GM21515 (cell line): ENCODE measurements around the gene RPL27A.
"Not testable (repeated sequence)": the region's sequence is repeated elsewhere in the genome, so short reads cannot be mapped to it uniquely, and the experiment has no call there.

Experiments
- ATAC-seq: cut with Tn5 transposase; IDR thresholded peaks from one replicate; pipeline ENCODE4 v1.9.1; 2021; ENCODE audit not compliant: unreplicated experiment

RPL27A gene

GRCh38 chr11:8682303-8683114 is at the start of gene RPL27A, which contains the start of gene TRIM66:
Gene RPL27A, plus strand, starts transcription at chr11:8682792. Its CDS starts 22 bp downstream, at chr11:8682814.
Gene TRIM66, minus strand, starts transcription at chr11:8682665. Its CDS starts 10,391 bp downstream, at chr11:8672274.
- ATAC-seq, result peak; percentile 94

DNA sequence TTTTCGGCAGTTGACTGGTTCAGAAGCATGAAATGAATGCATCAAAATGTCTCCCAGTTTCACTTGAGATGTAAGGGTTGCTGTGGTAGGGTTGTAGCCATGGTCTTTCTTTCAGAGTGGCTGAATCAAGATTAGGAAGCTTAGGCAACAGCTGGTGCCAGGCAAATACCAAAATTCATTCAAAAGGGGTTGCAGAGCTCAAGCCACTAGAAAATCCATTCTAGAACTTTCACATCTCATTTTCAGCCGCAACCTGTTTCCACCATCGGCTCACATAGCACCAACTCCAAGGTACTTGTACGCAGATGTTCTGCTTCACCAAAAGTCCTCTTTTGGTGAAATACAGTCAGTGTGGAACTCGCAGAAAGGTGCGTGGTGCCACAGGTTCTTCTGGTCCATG is 48.1 kb upstream of the RPL27A start:
- no peak for ATAC-seq

- ATAC-seq, result no peak
Measured at GRCh38 chr11:8636127-8636526, 46.5 kb upstream of the RPL27A start.

DNA sequence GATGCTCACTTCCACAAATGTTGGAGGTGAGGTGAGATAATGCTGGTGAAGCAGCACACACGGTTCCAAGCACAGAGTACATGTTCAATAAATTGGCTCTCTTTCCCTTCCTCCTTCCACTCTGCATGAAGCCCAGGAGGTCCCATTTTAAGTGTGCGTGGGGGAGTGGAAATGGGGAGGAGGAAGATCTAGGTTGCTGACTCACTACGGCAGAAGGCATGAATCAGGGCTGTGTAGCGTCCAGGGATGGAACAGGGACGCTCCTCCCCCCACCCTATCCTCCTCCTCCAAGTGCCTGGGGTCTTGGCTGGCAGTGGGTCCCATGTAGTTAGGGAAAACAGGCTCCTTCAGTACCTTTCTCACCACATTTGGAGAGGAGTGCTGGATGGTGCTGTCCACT is 44.3 kb upstream of the RPL27A start:
- ATAC-seq, result no peak

DNA sequence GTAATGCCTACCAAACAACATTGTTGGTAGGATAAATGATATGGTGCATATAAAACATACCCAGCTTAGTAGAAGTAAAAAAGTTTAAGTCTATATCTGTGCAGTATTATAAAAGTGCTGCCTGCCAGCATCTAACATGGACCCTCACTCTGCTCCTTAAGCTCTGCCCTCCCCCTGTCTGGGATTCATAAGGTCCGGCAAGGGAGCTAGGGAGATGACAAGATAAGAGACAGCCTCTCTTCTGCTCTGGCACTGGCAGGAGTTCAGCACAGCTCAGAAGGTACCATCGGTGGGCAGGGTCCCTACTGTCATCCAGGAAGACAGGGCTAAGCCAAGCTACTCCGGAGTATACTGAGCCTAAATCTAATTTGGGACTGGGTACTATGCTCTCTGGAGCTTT is 42.9 kb upstream of the RPL27A start:
- no peak for ATAC-seq

- ATAC-seq, result no peak
Measured at GRCh38 chr11:8640267-8640906, 42.2 kb upstream of the RPL27A start.

DNA sequence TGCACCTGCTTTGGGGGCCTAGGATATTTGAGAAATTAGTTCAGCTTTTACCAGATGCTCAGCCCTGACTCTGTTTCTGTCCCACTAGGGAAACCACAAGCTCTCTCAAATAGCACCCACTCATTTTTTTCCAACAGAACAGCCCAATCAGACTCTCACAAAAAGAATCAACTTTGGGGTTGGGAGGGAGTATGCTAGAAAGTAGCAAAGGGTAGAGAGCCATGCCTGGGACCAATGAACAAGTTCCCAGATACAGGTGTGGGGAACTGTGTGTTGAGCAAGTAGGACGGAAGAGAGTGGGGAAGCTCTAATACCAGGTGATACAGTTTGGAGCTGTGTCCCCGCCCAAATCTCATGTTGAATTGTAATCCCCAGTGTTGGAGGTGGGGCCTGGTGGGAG is 41.3 kb upstream of the RPL27A start:
- no peak for ATAC-seq

DNA sequence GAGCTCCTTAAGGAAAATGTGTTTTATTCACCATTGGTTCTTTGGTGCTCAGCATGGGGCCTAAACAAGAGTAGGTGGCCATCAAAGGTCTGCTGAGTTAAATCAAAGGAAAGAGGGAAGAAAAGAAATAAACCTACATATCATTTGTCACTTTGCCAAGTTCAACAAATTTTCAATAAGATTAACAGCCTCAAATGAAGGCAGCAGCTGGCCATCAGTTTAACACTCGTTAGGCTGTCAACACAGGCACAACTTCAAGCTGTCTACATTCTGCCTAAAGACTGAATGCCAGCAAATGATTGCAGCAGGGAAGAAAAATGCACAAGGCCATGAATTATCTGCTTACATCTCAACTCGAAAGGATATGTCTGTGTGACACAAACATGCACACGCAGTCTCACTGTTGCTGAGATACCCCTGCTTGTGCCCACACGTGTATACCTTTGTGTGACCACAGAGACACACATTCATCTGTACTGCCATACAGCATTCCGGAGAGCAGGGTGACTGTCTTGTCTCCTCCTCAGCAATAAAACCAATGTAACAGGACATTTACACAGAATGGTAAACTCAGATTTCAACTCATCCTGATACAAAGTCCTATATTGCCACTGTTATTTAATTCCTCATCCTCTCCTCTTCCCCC is 40.3 kb upstream of the RPL27A start:
- ATAC-seq, result no peak

DNA sequence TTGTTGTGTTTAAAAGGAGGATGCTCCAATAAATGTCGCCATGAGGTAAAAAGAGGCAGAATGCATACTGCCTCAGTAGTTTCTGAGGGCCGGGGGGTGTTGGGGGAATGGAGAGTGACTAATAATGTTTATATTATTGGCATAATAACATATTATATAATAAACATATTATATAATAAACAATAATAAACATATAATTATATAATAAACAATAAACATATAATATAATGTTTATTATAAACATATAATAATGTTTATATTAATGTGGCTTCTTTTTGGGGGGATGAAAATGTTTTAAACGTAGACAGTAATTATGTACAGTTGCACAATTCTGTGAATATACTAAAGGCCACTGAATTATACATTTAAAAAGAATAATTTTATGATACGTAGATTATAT is 35.7 kb upstream of the RPL27A start:
- no peak for ATAC-seq

GRCh38 chr11:8649361-8649760 is 33.2 kb upstream of the RPL27A start:
- no peak for ATAC-seq

DNA sequence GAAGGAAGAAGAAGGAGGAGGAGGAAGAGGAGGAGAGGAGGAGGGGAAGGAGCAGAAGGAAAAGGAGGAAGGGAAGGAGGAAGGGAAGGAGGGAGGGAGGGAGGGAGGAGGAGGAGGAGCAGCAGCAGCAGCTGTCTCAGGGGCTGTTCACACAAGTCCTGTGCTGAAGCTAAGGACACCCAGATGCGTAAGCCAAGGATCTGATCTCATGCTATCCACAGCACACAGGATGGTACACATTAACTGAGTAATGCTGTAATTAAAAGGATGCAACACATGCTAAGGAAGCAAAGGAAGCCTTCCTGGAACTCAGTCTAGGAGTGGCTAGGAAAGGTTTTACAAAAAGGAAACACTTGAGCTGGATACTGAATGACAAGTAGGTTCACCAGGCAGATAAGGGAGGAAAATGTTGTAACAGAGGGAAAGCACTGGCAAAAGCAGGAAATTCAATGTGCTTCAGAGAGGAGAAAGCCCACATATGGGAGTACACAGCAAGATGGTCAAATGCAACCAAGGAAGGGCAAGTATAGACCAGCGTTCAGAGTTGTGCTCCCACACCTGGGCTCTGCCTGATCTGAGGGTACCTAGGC is 32.1 kb upstream of the RPL27A start:
- ATAC-seq, result no peak

GRCh38 chr11:8652140-8652539 is 30.5 kb upstream of the RPL27A start:
- ATAC-seq, result no peak

DNA sequence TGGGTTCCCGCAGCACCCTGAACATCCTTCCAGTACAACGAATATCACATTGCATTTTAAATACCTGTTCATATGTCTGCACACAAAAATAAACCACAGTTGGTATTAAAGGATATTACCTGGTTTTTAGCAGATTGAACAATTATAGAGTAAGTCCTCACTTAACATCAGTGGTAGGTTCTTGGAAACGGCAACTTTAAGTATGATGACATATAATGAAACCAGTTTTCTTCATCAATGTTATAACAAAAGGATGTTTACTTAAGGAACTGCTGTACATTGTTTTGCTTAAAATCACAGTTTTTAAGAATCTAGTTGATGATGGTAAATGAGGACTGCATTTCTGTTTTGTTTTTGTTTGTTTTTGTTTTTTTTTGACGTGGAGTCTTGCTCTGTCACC is 28.1 kb upstream of the RPL27A start:
- ATAC-seq, result no peak

DNA sequence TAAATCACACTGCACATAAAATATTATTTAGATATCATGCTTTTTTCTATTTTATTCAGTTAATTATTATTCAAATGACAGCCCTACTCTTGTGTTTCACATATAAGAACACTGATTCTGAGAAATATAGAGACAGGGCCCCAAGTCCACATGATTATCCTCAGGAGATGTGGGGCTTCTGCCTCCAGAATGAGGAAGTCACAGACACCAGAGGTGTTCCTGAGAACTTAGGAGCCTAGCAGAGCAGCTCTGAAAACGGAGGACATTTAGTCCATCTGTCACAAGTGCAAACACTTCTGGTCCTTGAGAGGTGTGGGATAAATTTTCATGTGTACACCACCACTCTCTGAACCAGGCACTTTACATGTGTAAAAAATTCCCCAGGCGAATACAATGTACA is 26.3 kb upstream of the RPL27A start:
- no peak for ATAC-seq

- ATAC-seq, result no peak
Measured at GRCh38 chr11:8658321-8659057, 24.1 kb upstream of the RPL27A start.

- ATAC-seq, result no peak
Measured at GRCh38 chr11:8661001-8661795, 21.4 kb upstream of the RPL27A start.

- ATAC-seq, result no peak
Measured at GRCh38 chr11:8665222-8665621, 17.4 kb upstream of the RPL27A start.

DNA sequence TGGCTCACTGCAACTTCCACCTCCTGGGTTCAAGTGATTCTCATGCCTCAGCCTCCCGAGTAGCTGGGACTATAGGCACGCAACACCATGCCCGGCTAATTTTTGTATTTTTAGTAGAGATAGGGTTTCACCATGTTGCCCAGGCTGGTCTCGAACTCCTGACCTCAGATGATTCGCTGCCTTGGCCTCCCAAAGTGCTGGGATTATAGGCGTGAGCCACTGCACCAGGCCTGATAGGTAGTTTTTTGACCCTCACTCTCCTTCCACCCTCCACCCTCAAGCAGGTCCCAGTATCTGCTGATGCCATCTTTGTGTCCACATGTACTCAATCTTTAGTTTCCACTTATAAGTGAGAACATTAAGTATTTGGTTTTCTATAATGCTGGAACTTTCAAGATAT is 12.5 kb upstream of the RPL27A start:
- ATAC-seq, result not testable (repeated sequence)

GRCh38 chr11:8671193-8671612 is 11.4 kb upstream of the RPL27A start:
- no peak for ATAC-seq

GRCh38 chr11:8671651-8672062 is 10.9 kb upstream of the RPL27A start:
- no peak for ATAC-seq
